Psoas muscle (tissue), 8 donors: ENCODE data around the gene GPI. TPM values are rescaled to one million over a fixed set of nuclear protein-coding genes. Genes with fewer than 3 reads are reported as not detected.

Experiments
- ATAC-seq, 4 donors: fragments of 200-7000 bp; cut with Tn5 transposase; one replicate each; pipeline ENCODE4 v1.9.1; 2020; ENCODE audit warnings: moderate library complexity in 3 of 4, mild to moderate bottlenecking in 2 of 4
- DNase-seq, 2 donors: peaks; one replicate each; pipeline ENCODE4 v3.0.0-alpha.2; 2020
- H3K27ac ChIP-seq: fragments of 200-600 bp; one replicate; pipeline ENCODE4 v1.8.0; 2022
- H3K27me3 ChIP-seq, 3 donors: fragments of 200-600 bp in 1 of 3; one replicate each; pipeline versions ENCODE4 v1.6.1 to v1.8.0; 2013 to 2022; ENCODE audit warnings: low read length in 2 of 3, mild to moderate bottlenecking in 2 of 3, moderate library complexity in 1 of 3; ENCODE audit not compliant: insufficient read depth in 3 of 3
- H3K36me3 ChIP-seq, 2 donors: fragments of 200-600 bp in 1 of 2; one replicate each; pipeline versions ENCODE4 v1.6.1 to v1.8.0; 2013 to 2022; ENCODE audit warnings: low read depth in 1 of 2, mild to moderate bottlenecking in 1 of 2, moderate library complexity in 1 of 2; ENCODE audit not compliant: insufficient read depth in 1 of 2
- H3K4me1 ChIP-seq: fragments of 200-600 bp; one replicate; pipeline ENCODE4 v1.8.0; 2022
- H3K4me3 ChIP-seq: fragments of 200-600 bp; one replicate; pipeline ENCODE4 v1.8.0; 2022; ENCODE audit warnings: mild to moderate bottlenecking
- H3K9me3 ChIP-seq: fragments of 200-600 bp; one replicate; pipeline ENCODE4 v1.8.0; 2022
- CTCF ChIP-seq: fragments of 200-600 bp; IDR thresholded peaks from one replicate; pipeline ENCODE4 v1.8.0; 2022; ENCODE audit warnings: antibody characterized with exemption
- WGBS, 3 donors: extraction: QIAGEN DNeasy Blood & Tissue Kit; methylation state at CpG; one replicate each; pipeline versions ENCODE4 v1.1.6 to v1.1.7; 2013; 5-methylcytosine and 5-hydroxymethylcytosine counted together
- intact Hi-C, 2 donors: fragments of 100-400 bp; cut with DNase I; formaldehyde crosslinking; loops; one replicate each; pipeline versions ENCODE4 v1.11.0 to v1.14.2; 2022
- polyA plus RNA-seq, 3 donors: library from polyadenylated mRNA; stranded (reverse); fragments of 200-250 nt; gene quantifications; one replicate each; pipeline ENCODE4 v1.2.3, GENCODE V29; 2013
- total RNA-seq, 4 donors: library from RNA; stranded (reverse); fragmentation: NEBNext Ultra II Directional in 2 of 4; extraction: Animal tissue kit (Norgen Biotek cat#: 25700) in 2 of 4; gene quantifications; one replicate each; pipeline versions ENCODE4 v1.2.1 to v1.2.4, GENCODE V29; 2021 to 2023
- donor health status: healthy with polysubstance abuse.
- donor health status: DM: no; HTN: no; CAD: no; lungs with moderate emphysema.
- donor health status: Bipolar disorder and iron deficiency.
- donor health status: healthy.
- donor health status: DM: yes; HTN: yes; CAD: no.
- donor health status: DM: no; HTN: no; CAD: no.
- donor health status: DM: no; HTN: no; CAD: no.
- donor health status: DM: yes; HTN: yes; CAD: no.

Gene GPI
- total and polyA plus RNA-seq, 7 donors = 111 to 259 (median 170) TPM

- peaks cover 5 to 81% of the 10 kb centered on the region in 2 donors for H3K36me3 ChIP-seq
- ATAC-seq (no peak), DNase-seq (no peak)
- TF ChIP-seq CTCF = no peak
- 87 to 95% (median 89%) methylated on average over 12 of the region's 12 CpGs for WGBS, 3 donors
- no peaks in the 10 kb centered on the region for H3K27me3 ChIP-seq
- H3K4me1 ChIP-seq = no peaks in the 10 kb centered on the region
- H3K9me3 ChIP-seq = no peaks in the 10 kb centered on the region
- no peak overlapping the region for H3K4me3 ChIP-seq
- intact Hi-C loops = no loop called here
- H3K27ac ChIP-seq = no peak overlapping the region
These were observed 22.9 kb upstream of the GPI start for GRCh38 chr19:34341935-34342680.

- ATAC-seq (no peak), DNase-seq (no peak)
- Histone ChIP-seq H3K9me3 (no peaks in the 10 kb centered on the region), H3K27ac (no peak overlapping the region), H3K4me1 (no peaks in the 10 kb centered on the region), H3K36me3 (peaks cover 5 to 81% of the 10 kb centered on the region in 2 donors), H3K4me3 (no peak overlapping the region), H3K27me3 (no peaks in the 10 kb centered on the region)
- no peak for TF ChIP-seq CTCF
- intact Hi-C loops = no loop called here
- 96 to 99% (median 97%) methylated on average over 2 of the region's 2 CpGs for WGBS, 3 donors
These were observed 21.2 kb upstream of the GPI start for GRCh38 chr19:34343751-34344150.

DNA sequence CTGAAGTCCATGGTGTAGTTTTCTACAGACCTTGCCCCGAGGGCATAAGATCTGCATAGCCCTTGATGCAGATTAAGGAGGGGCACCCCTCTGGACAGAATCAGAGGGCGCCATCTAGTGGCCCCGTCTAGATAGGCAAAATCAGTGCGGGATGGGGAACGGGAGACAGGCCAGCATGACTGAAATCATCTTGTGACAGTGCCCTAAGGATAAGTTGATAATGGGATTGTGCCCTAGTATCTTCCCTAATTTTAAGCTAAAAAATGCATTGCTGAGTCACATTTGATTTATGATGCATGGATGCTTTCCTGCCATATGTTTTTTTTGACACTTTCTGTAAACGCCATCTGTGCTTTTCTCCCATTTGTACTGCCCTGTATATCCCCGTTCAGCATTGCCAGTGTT is 19.0 kb upstream of the GPI start:
- H3K4me1 ChIP-seq = no peaks in the 10 kb centered on the region
- peak; percentile 70 for TF ChIP-seq CTCF
- H3K27ac ChIP-seq = no peak overlapping the region
- H3K9me3 ChIP-seq = no peaks in the 10 kb centered on the region
- DNase-seq (peak; percentile 63 to 79), ATAC-seq (peak; percentile 73 to 89 (median 84))
- intact Hi-C loops = loop anchor here in 1 of 2 donors (2.0 kb wide), 1 partner anchor 125 kb away; no protein-coding TSS in a partner anchor
- peaks cover 5 to 78% of the 10 kb centered on the region in 2 donors for H3K36me3 ChIP-seq
- no peak overlapping the region for H3K4me3 ChIP-seq
- 31 to 42% (median 31%) methylated on average over 7 of the region's 7 CpGs for WGBS, 3 donors
- no peaks in the 10 kb centered on the region for H3K27me3 ChIP-seq

DNA sequence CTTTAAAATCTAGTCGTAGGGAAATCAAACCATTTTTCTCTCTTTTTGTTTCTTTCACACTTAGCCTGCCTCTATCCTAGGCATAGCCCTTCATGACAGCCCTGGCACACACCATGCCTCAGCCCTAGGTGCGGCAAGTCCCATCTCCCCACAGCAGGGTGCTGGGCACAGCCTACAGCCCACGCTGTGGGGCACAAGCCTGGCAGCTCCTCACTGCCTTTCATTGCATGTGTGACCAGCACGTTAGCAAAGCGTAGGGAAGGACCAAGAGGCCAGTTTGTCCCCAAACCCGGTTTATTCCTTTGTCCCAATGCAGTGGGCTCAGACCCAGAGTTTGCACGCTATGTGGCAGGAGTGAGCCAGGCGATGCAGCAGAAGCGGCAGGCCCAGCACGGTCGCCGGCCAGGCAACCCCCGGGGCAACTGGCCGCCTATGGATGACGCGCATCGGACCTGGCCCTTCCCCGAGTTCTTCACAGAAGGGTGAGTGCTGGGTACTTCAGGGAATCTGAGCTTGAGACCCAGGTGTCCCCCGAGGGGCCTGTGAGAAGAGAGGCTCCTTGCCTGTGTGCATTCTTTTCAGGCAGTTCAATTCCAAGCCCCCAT is 17.3 kb upstream of the GPI start:
- Histone ChIP-seq H3K27ac (no peak overlapping the region), H3K27me3 (no peaks in the 10 kb centered on the region), H3K4me1 (no peaks in the 10 kb centered on the region), H3K36me3 (peaks cover 0 to 78% of the 10 kb centered on the region in 2 donors), H3K9me3 (no peaks in the 10 kb centered on the region), H3K4me3 (no peak overlapping the region)
- ATAC-seq = no peak
- TF ChIP-seq CTCF = no peak
- DNase-seq = no peak
- intact Hi-C loops = loop anchor here in 1 of 2 donors (2.0 kb wide), 1 partner anchor 127 kb away; no protein-coding TSS in a partner anchor
- WGBS, 3 donors = 93 to 94% (median 93%) methylated on average over 19 of the region's 19 CpGs
